ENCODE measurements around the gene MOCOS.

GRCh38 chr18:36199691-36200295, 12.5 kb downstream of the MOCOS start:
- TF ChIP-seq CTCF (IDR thresholded peaks at IDR 0.05; ENCODE audit: low read depth, low read length, poor library complexity, severe bottlenecking), result no peak
- no peak for TF ChIP-seq EZH2phosphoT487 (IDR thresholded peaks at IDR 0.05; ENCODE audit: borderline replicate concordance, low read length)
